HepG2 (cell line): Measurements from ENCODE around the gene GSDMA. TPM values are rescaled to one million over a fixed set of nuclear protein-coding genes. Genes with fewer than 3 reads are reported as not detected.

Source experiments
- AGO2 ChIP-seq: fragments of 200-400 bp; formaldehyde crosslinking; optimal IDR thresholded peaks from 2 replicates; pipeline ENCODE3; 2017; ENCODE audit warnings: mild to moderate bottlenecking, low read depth, low read length, moderate library complexity
- ESRRA ChIP-seq: sonication (generic); formaldehyde crosslinking; IDR thresholded peaks from 2 replicates; pipeline ENCODE4 v1.5.1; 2020; ENCODE audit warnings: mild to moderate bottlenecking, low read depth, missing genetic modification reagents
- GATA4 ChIP-seq: sonication (generic); IDR thresholded peaks from 2 replicates; pipeline ENCODE4 v1.6.1; 2016; ENCODE audit warnings: antibody characterized with exemption, low read depth, borderline replicate concordance
- GTF3A ChIP-seq: sonication (generic); formaldehyde crosslinking; conservative IDR thresholded peaks from 2 replicates; pipeline ENCODE4 v1.4.0; 2020; ENCODE audit warnings: mild to moderate bottlenecking, missing genetic modification reagents
- HCFC1 ChIP-seq: fragments of 150-350 bp; IDR thresholded peaks from 2 replicates; pipeline ENCODE4 v1.6.1; 2014; ENCODE audit warnings: low read depth, low read length
- HMGXB3 ChIP-seq: sonication (generic); formaldehyde crosslinking; IDR thresholded peaks from 2 replicates; pipeline ENCODE4 v1.4.0; 2020; ENCODE audit warnings: missing genetic modification reagents, borderline replicate concordance
- KDM5B ChIP-seq: sonication (generic); formaldehyde crosslinking; IDR thresholded peaks from 2 replicates; pipeline ENCODE4 v1.4.0; 2020; ENCODE audit warnings: missing genetic modification reagents, mild to moderate bottlenecking, borderline replicate concordance
- NR2F1 ChIP-seq, 2 experiments: fragments of 450-650 bp in 1 of 2; formaldehyde crosslinking in 1 of 2; IDR thresholded peaks; 2 replicates each; pipeline versions ENCODE4 v1.5.0 to v1.6.1; 2016 to 2020; ENCODE audit warnings: mild to moderate bottlenecking in 1 of 2, missing compliant biosample characterization in 1 of 2, missing genetic modification reagents in 1 of 2, moderate library complexity in 1 of 2
- SIX1 ChIP-seq: sonication (generic); formaldehyde crosslinking; IDR thresholded peaks from 2 replicates; pipeline ENCODE4 v1.4.0; 2020; ENCODE audit warnings: missing genetic modification reagents, borderline replicate concordance
- SP140L ChIP-seq: sonication (generic); formaldehyde crosslinking; IDR thresholded peaks from 2 replicates; pipeline ENCODE4 v1.4.0; 2020; ENCODE audit warnings: missing genetic modification reagents, borderline replicate concordance
- TCF7 ChIP-seq: sonication (generic); IDR thresholded peaks from 2 replicates; pipeline ENCODE4 v1.6.1; 2016; ENCODE audit warnings: antibody characterized with exemption, low read depth
- WIZ ChIP-seq: sonication (generic); formaldehyde crosslinking; IDR thresholded peaks from 2 replicates; pipeline ENCODE4 v1.5.1; 2020; ENCODE audit warnings: mild to moderate bottlenecking, missing genetic modification reagents
- ZNF142 ChIP-seq: sonication (generic); formaldehyde crosslinking; IDR thresholded peaks from 2 replicates; pipeline ENCODE4 v1.4.0; 2020; ENCODE audit warnings: missing genetic modification reagents
- ZNF589 ChIP-seq: sonication (generic); formaldehyde crosslinking; conservative IDR thresholded peaks from 2 replicates; pipeline ENCODE4 v1.8.0; 2022; ENCODE audit warnings: mild to moderate bottlenecking, moderate library complexity, missing genetic modification reagents
- polyA plus RNA-seq, 8 experiments: library from polyadenylated mRNA; depleted of rRNA in 3 of 8; stranded (reverse) in 7 of 8; unstranded in 1 of 8; fragments of >200 nt; fragmentation: Illumina TruSeq in 4 of 8; extraction: Trizol in 4 of 8; gene quantifications; 2 replicates each; pipeline versions ENCODE4 v1.2.1 to v1.2.3, GENCODE V29; 2011 to 2016; ENCODE audit warnings: low read depth in 4 of 8, missing spikeins in 1 of 8, mixed read lengths in 1 of 8; ENCODE audit not compliant: insufficient read depth in 1 of 8
- total RNA-seq, 5 experiments: library from RNA; depleted of rRNA; stranded (reverse); fragments of >200 nt; fragmentation: Illumina TruSeq; extraction: Trizol; gene quantifications; 2 replicates each; pipeline ENCODE4 v1.2.3, GENCODE V29; 2016; ENCODE audit warnings: low read depth in 1 of 5
- TF ChIP-seq, protein P1 (sequence below): sonication (generic); formaldehyde crosslinking; IDR thresholded peaks from 2 replicates; pipeline ENCODE4 v1.8.1; 2022; ENCODE audit warnings: low read depth, mild to moderate bottlenecking, missing genetic modification reagents

Gene GSDMA
- total and polyA plus RNA-seq, 2 of the 13 experiments (the other 11 are each of a cell fraction or from before 2014, with no cell fraction given): not detected

GRCh38 chr17:39923836-39924690 lies 38.7 kb upstream of the GSDMA start (continued):
- TF ChIP-seq, protein P1, sequence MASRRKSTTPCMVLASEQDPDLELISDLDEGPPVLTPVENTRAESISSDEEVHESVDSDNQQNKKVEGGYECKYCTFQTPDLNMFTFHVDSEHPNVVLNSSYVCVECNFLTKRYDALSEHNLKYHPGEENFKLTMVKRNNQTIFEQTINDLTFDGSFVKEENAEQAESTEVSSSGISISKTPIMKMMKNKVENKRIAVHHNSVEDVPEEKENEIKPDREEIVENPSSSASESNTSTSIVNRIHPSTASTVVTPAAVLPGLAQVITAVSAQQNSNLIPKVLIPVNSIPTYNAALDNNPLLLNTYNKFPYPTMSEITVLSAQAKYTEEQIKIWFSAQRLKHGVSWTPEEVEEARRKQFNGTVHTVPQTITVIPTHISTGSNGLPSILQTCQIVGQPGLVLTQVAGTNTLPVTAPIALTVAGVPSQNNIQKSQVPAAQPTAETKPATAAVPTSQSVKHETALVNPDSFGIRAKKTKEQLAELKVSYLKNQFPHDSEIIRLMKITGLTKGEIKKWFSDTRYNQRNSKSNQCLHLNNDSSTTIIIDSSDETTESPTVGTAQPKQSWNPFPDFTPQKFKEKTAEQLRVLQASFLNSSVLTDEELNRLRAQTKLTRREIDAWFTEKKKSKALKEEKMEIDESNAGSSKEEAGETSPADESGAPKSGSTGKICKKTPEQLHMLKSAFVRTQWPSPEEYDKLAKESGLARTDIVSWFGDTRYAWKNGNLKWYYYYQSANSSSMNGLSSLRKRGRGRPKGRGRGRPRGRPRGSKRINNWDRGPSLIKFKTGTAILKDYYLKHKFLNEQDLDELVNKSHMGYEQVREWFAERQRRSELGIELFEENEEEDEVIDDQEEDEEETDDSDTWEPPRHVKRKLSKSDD (CRISPR knock-in tag): peak; percentile 89
- TF ChIP-seq SP140L: peak; percentile 91; the same call in 1 of the 2 replicates
- TF ChIP-seq HMGXB3 (CRISPR knock-in tag): peak; percentile 91
- peak; percentile 88; the same call in 1 of the 2 replicates for TF ChIP-seq ZNF142 (CRISPR knock-in tag)
- TF ChIP-seq GTF3A (CRISPR knock-in tag): no peak
- peak; percentile 81; the same call in 1 of the 2 replicates for TF ChIP-seq SIX1 (CRISPR knock-in tag)
- peak; percentile 95 for TF ChIP-seq ZNF589
- peak; percentile 94 for TF ChIP-seq KDM5B (CRISPR knock-in tag)
- peak; percentile 98 to 100 for TF ChIP-seq NR2F1 (CRISPR knock-in tag; IDR thresholded peaks at IDR 0.05)
- TF ChIP-seq HCFC1: no peak
- peak; percentile 84; the same call in 1 of the 2 replicates for TF ChIP-seq GATA4
- peak; percentile 98 for TF ChIP-seq ESRRA (CRISPR knock-in tag)
- TF ChIP-seq WIZ (CRISPR knock-in tag): peak; percentile 85; the same call in 1 of the 2 replicates
- peak; percentile 77 for TF ChIP-seq AGO2
- peak; percentile 62; the same call in 1 of the 2 replicates for TF ChIP-seq TCF7
